ENCODE data around the gene YARS2. TPM values are rescaled to one million over a fixed set of nuclear protein-coding genes. Genes with fewer than 3 reads are reported as not detected.

Gene YARS2
- total RNA-seq, result 23.6 TPM

DNA sequence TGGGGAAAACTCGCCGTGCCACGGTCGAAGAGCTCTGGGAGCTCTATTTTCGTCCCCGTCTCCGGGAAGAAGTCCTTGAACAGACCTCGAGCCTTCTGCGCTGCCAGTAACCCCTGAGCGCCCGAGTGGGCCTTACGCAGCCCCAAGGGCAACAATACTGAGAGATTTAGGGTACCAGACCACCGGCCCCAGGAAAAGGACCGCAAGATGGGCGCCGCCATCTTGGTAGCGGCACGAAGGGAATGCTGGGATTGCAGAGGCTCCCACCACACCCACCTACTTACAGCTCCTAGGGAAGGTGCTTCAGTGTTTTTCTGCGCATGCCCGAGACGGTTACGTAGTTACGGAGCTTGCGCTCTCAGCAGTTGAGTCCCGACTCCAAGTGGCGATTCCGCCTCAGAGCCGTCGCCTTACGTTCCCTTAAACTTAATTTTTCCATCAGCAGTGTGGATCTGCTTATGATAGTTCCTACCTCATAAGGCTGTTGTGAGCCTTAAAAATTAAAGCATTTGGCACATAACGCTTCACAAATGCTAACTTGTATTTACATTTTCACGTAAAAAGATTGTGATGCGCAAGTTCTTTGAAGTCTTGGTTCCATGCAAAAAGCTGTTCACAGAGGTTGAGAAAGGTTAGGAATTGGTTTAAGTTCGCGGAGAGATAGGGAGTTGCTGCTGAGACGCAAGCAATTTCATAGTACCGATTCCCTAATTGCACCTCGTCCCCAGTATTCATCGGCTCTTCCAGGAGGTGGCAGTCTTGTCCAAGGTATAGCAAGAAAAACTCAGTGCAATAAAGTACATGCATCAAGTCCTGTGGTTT is at the start of gene YARS2:
Gene YARS2 (minus strand): TSS at position 244 of the 822 bp plus-strand sequence. CDS start 23 bp downstream, at position 221.
- peaks cover 22% of the 10 kb centered on the region for H3K4me1 ChIP-seq
- peak in 1 of 2 donors; percentile 96 for DNase-seq (ENCODE audit: extremely low spot score in 2 of 2)
- intact Hi-C loops (cut with DNase I), result loop anchor here (5.0 kb wide), 1 partner anchor 1266 kb away; the partner anchor contains the start of gene ALG10
- H3K27me3 ChIP-seq, result no peaks in the 10 kb centered on the region
- TF ChIP-seq, protein P1, sequence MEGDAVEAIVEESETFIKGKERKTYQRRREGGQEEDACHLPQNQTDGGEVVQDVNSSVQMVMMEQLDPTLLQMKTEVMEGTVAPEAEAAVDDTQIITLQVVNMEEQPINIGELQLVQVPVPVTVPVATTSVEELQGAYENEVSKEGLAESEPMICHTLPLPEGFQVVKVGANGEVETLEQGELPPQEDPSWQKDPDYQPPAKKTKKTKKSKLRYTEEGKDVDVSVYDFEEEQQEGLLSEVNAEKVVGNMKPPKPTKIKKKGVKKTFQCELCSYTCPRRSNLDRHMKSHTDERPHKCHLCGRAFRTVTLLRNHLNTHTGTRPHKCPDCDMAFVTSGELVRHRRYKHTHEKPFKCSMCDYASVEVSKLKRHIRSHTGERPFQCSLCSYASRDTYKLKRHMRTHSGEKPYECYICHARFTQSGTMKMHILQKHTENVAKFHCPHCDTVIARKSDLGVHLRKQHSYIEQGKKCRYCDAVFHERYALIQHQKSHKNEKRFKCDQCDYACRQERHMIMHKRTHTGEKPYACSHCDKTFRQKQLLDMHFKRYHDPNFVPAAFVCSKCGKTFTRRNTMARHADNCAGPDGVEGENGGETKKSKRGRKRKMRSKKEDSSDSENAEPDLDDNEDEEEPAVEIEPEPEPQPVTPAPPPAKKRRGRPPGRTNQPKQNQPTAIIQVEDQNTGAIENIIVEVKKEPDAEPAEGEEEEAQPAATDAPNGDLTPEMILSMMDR (IDR thresholded peaks at IDR 0.05), result peak; percentile 62 to 78 (median 65)
- peak; percentile 88 to 94 for TF ChIP-seq POLR2AphosphoS5 (IDR thresholded peaks at IDR 0.05; ENCODE audit: insufficient read depth in 1 of 2, low read depth in 1 of 2)
- no peak for TF ChIP-seq POLR2A (IDR thresholded peaks at IDR 0.05)
- H3K9me3 ChIP-seq, result no peaks in the 10 kb centered on the region
- peak within 1 kb of the TSS; percentile 92 for H3K27ac ChIP-seq
- H3K36me3 ChIP-seq, result peaks cover 0 to 4% of the 10 kb centered on the region in 2 donors
- H3K4me3 ChIP-seq, result peak within 1 kb of the TSS; percentile 79 to 89

DNA sequence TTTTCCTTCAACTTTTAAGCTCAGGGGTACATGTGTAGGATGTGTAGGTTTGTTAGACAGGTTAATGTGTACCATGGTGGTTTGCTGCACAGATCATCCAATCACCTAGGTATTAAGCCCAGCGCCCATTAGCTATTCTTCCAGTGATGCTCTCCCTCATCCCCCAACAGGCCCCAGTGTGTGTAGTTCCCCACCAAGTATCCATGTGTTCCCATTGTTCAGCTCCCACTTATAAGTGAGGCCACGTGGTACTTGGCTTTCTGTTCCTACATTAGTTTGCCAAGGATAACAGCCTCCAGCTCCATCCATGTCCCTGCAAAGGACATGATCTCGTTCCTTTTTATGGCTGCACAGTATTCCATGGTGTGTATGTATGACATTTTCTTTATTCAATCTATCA is 48.6 kb upstream of the YARS2 start:
- TF ChIP-seq POLR2A (IDR thresholded peaks at IDR 0.05) (no peak), POLR2AphosphoS5 (IDR thresholded peaks at IDR 0.05; ENCODE audit: insufficient read depth in 1 of 2, low read depth in 1 of 2) (no peak)
- TF ChIP-seq, protein P1 (IDR thresholded peaks at IDR 0.05), result no peak
- DNase-seq (ENCODE audit: extremely low spot score in 2 of 2), result no peak
- intact Hi-C loops (cut with DNase I), result no loop called here
- Histone ChIP-seq H3K36me3 (no peaks in the 10 kb centered on the region), H3K4me3 (no peak overlapping the region), H3K27ac (no peak overlapping the region), H3K9me3 (no peaks in the 10 kb centered on the region), H3K4me1 (no peaks in the 10 kb centered on the region), H3K27me3 (no peaks in the 10 kb centered on the region)

DNA sequence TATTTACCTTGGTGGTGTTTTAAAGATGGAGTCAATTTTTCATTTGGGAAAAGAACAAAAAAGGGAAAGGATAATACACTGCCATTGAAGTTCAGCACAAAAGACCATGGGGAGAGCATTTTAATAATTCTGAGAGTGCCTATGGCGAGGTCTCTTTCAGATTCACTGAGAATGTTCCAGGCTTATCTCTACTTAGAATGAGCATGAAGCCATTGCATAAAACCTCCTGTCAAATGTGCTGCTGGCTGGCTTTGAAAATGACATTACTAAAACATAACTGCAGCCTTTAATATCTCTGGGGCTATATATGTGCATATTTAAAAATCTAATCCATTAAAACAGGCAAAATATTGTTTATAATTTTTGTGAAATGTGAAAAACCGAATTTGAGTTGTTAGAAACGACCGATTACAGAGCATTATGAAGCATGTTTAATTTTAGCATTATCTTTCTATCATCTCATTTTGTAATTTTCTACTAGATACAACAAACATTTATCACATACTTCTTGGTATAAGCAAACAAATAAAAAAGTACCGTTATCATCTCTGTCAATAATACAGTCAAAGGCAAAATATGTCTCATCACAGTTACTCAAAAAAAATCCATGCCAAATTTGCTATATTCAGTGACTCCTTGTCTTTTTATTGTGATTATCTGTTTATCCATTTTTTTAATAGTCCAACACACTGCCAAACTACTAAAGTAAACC is 45.7 kb upstream of the YARS2 start:
- Histone ChIP-seq H3K36me3 (no peaks in the 10 kb centered on the region), H3K4me1 (no peaks in the 10 kb centered on the region), H3K27me3 (no peaks in the 10 kb centered on the region), H3K9me3 (no peaks in the 10 kb centered on the region), H3K4me3 (no peak overlapping the region), H3K27ac (no peak overlapping the region)
- DNase-seq (ENCODE audit: extremely low spot score in 2 of 2), result no peak
- TF ChIP-seq, protein P1 (IDR thresholded peaks at IDR 0.05), result no peak
- TF ChIP-seq POLR2AphosphoS5 (IDR thresholded peaks at IDR 0.05; ENCODE audit: insufficient read depth in 1 of 2, low read depth in 1 of 2), result no peak
- no peak for TF ChIP-seq POLR2A (IDR thresholded peaks at IDR 0.05)
- intact Hi-C loops (cut with DNase I), result no loop called here

DNA sequence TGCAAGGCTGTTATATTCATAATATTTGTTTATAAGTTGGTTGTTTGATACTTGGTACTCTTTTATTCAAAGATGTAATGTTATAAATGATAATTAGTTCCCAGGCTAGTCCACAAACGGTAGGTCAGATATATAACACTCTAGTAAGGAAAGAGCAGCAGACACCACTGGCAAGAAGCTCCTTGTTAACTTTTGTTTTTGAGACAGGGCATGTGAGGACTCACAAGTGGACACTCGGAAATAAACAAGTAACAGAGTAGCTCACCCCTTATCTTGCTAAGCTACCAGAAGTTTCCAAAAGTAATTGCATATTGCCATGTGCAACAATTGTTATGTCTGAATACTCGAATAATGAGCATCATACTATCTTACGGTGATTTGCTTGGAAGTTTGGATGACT is 38.6 kb upstream of the YARS2 start:
- TF ChIP-seq, protein P1 (IDR thresholded peaks at IDR 0.05), result no peak
- TF ChIP-seq POLR2AphosphoS5 (IDR thresholded peaks at IDR 0.05; ENCODE audit: insufficient read depth in 1 of 2, low read depth in 1 of 2), result no peak
- no peak for TF ChIP-seq POLR2A (IDR thresholded peaks at IDR 0.05)
- intact Hi-C loops (cut with DNase I), result no loop called here
- no peaks in the 10 kb centered on the region for H3K4me1 ChIP-seq
- no peaks in the 10 kb centered on the region for H3K27me3 ChIP-seq
- no peak overlapping the region for H3K27ac ChIP-seq
- no peak overlapping the region for H3K4me3 ChIP-seq
- no peak for DNase-seq (ENCODE audit: extremely low spot score in 2 of 2)
- H3K9me3 ChIP-seq, result no peaks in the 10 kb centered on the region
- no peaks in the 10 kb centered on the region for H3K36me3 ChIP-seq
